ENCODE data around the gene FAM47B. TPM values are rescaled to one million over a fixed set of nuclear protein-coding genes. Genes with fewer than 3 reads are reported as not detected.

FAM47B gene
- total and polyA plus RNA-seq, 11 donors = not detected

GRCh38 chrX:34987646-34988045, 45.0 kb downstream of the FAM47B start:
- Histone ChIP-seq H3K9me3 (peaks cover 0 to 3% (median 0%) of the 10 kb centered on the region in 12 donors), H3K4me1 (no peaks in the 10 kb centered on the region), H3K27me3 (no peaks in the 10 kb centered on the region), H3K4me3 (no peak overlapping the region), H3K27ac (no peak overlapping the region), H3K36me3 (no peaks in the 10 kb centered on the region)
- TF ChIP-seq POLR2A (IDR thresholded peaks at IDR 0.05) (no peak), CTCF (IDR thresholded peaks at IDR 0.05) (no peak)
- ATAC-seq = no peak
- intact Hi-C loops (cut with DNase I) = no loop called here
- DNase-seq = no peak
- 87 to 100% (median 95%) methylated on average over 1 of the region's 1 CpG for WGBS, 4 donors

Measured in heart left ventricle (tissue), 16 donors.